Measurements from ENCODE around the gene C1orf216.

- TF ChIP-seq, protein P1, sequence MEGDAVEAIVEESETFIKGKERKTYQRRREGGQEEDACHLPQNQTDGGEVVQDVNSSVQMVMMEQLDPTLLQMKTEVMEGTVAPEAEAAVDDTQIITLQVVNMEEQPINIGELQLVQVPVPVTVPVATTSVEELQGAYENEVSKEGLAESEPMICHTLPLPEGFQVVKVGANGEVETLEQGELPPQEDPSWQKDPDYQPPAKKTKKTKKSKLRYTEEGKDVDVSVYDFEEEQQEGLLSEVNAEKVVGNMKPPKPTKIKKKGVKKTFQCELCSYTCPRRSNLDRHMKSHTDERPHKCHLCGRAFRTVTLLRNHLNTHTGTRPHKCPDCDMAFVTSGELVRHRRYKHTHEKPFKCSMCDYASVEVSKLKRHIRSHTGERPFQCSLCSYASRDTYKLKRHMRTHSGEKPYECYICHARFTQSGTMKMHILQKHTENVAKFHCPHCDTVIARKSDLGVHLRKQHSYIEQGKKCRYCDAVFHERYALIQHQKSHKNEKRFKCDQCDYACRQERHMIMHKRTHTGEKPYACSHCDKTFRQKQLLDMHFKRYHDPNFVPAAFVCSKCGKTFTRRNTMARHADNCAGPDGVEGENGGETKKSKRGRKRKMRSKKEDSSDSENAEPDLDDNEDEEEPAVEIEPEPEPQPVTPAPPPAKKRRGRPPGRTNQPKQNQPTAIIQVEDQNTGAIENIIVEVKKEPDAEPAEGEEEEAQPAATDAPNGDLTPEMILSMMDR (IDR thresholded peaks at IDR 0.05; ENCODE audit: poor library complexity, severe bottlenecking) = no peak
- TF ChIP-seq EZH2 (IDR thresholded peaks at IDR 0.05; ENCODE audit: borderline replicate concordance, insufficient read depth, low read length, poor library complexity, severe bottlenecking) (no peak), EP300 (conservative IDR thresholded peaks at IDR 0.05; ENCODE audit: poor library complexity, severe bottlenecking) (no peak)
Observed at GRCh38 chr1:35674111-35674510, 44.6 kb downstream of the C1orf216 start.

Data from neural cell (in vitro differentiated cells).